ENCODE data around the gene TSEN15. TPM values are rescaled to one million over a fixed set of nuclear protein-coding genes. Genes with fewer than 3 reads are reported as not detected.
"Not testable (repeated sequence)": the region's sequence is repeated elsewhere in the genome, so short reads cannot be mapped to it uniquely, and the experiment has no call there.

Gene TSEN15
- total RNA-seq, 4 donors from 2014 or later = 2.6 to 16.5 (median 8.0) TPM

- in situ Hi-C loops (cut with MboI; ENCODE audit: low pct_ligation_motif_present in 1 of 4, low pct_unique_long_range_greater_than_20kb in 1 of 4, low sequenced_read_pairs in 3 of 4) = no loop called here
- Histone ChIP-seq H3K36me3 (no peaks in the 10 kb centered on the region), H3K27ac (no peak overlapping the region), H3K4me1 (no peaks in the 10 kb centered on the region), H3K27me3 (peaks cover 27% of the 10 kb centered on the region), H3K4me3 (no peak overlapping the region), H3K9me3 (no peaks in the 10 kb centered on the region)
- DNase-seq = no peak
- no peak for TF ChIP-seq POLR2AphosphoS5 (IDR thresholded peaks at IDR 0.05)
- no peak for TF ChIP-seq EP300 (IDR thresholded peaks at IDR 0.05; ENCODE audit: low read depth)
- TF ChIP-seq CTCF (IDR thresholded peaks at IDR 0.05) = no peak
- intact Hi-C loops (cut with DNase I; ENCODE audit: low total_unique reads) = no loop called here
- WGBS, 2 donors (ENCODE audit: low coverage in 1 of 2) = 65 to 79% methylated on average over 3 of the region's 3 CpGs
Measured at GRCh38 chr1:184044603-184045376, 6.7 kb upstream of the TSEN15 start.

- intact Hi-C loops (cut with DNase I; ENCODE audit: low total_unique reads); in situ Hi-C loops (cut with MboI; ENCODE audit: low pct_ligation_motif_present in 1 of 4, low pct_unique_long_range_greater_than_20kb in 1 of 4, low sequenced_read_pairs in 3 of 4); H3K36me3 ChIP-seq; DNase-seq; H3K27ac ChIP-seq; H3K9me3 ChIP-seq; H3K4me3 ChIP-seq: not testable (repeated sequence)
- WGBS, 2 donors (ENCODE audit: low coverage in 1 of 2) = 73 to 100% methylated on average over 1 to 5 of the region's 5 CpGs
- H3K27me3 ChIP-seq = peaks cover 22% of the 10 kb centered on the region
- H3K4me1 ChIP-seq = peaks cover 9 to 12% (median 10%) of the 10 kb centered on the region in 4 donors
Measured at GRCh38 chr1:184047541-184047940, 4.0 kb upstream of the TSEN15 start.

GRCh38 chr1:184048561-184049240 lies 2.8 kb upstream of the TSEN15 start:
- H3K27me3 ChIP-seq = peaks cover 20% of the 10 kb centered on the region
- WGBS, 2 donors (ENCODE audit: low coverage in 1 of 2) = 65 to 86% methylated on average over 3 to 4 of the region's 4 CpGs
- intact Hi-C loops (cut with DNase I; ENCODE audit: low total_unique reads) = no loop called here
- TF ChIP-seq POLR2A (IDR thresholded peaks at IDR 0.05) (no peak), POLR2AphosphoS5 (IDR thresholded peaks at IDR 0.05) (no peak), EP300 (IDR thresholded peaks at IDR 0.05; ENCODE audit: low read depth) (no peak), CTCF (IDR thresholded peaks at IDR 0.05) (no peak)
- H3K4me1 ChIP-seq = peaks cover 14 to 23% (median 16%) of the 10 kb centered on the region in 4 donors
- H3K4me3 ChIP-seq = no peak overlapping the region
- no peaks in the 10 kb centered on the region for H3K36me3 ChIP-seq
- in situ Hi-C loops (cut with MboI; ENCODE audit: low pct_ligation_motif_present in 1 of 4, low pct_unique_long_range_greater_than_20kb in 1 of 4, low sequenced_read_pairs in 3 of 4) = no loop called here
- no peak overlapping the region for H3K27ac ChIP-seq
- H3K9me3 ChIP-seq = no peaks in the 10 kb centered on the region
- DNase-seq = no peak

GRCh38 chr1:184049291-184049690 lies 2.2 kb upstream of the TSEN15 start:
- H3K9me3 ChIP-seq = no peaks in the 10 kb centered on the region
- peaks cover 20% of the 10 kb centered on the region for H3K27me3 ChIP-seq
- H3K4me3 ChIP-seq = no peak overlapping the region
- H3K4me1 ChIP-seq = peaks cover 14 to 29% (median 16%) of the 10 kb centered on the region in 4 donors
- DNase-seq = no peak
- TF ChIP-seq CTCF (IDR thresholded peaks at IDR 0.05) (no peak), EP300 (IDR thresholded peaks at IDR 0.05; ENCODE audit: low read depth) (no peak), POLR2A (IDR thresholded peaks at IDR 0.05) (no peak), POLR2AphosphoS5 (IDR thresholded peaks at IDR 0.05) (no peak)
- intact Hi-C loops (cut with DNase I; ENCODE audit: low total_unique reads) (no loop called here), in situ Hi-C loops (cut with MboI; ENCODE audit: low pct_ligation_motif_present in 1 of 4, low pct_unique_long_range_greater_than_20kb in 1 of 4, low sequenced_read_pairs in 3 of 4) (no loop called here)
- no peaks in the 10 kb centered on the region for H3K36me3 ChIP-seq
- 88 to 90% methylated on average over 2 of the region's 2 CpGs for WGBS, 2 donors (ENCODE audit: low coverage in 1 of 2)
- no peak overlapping the region for H3K27ac ChIP-seq

All from transverse colon (tissue), 4 donors.